GM23248 (cell line): Measurements from ENCODE around the gene MYO7B.

Experiments used
- EZH2 ChIP-seq: fragments of 200-600 bp; sonication (generic); IDR thresholded peaks from 2 replicates; pipeline ENCODE4 v1.6.1; 2018; ENCODE audit warnings: antibody characterized with exemption, mild to moderate bottlenecking; ENCODE audit not compliant: insufficient read depth, poor library complexity, severe bottlenecking
- EZH2phosphoT487 ChIP-seq: fragments of 200-600 bp; sonication (generic); IDR thresholded peaks from 2 replicates; pipeline ENCODE4 v1.6.1; 2018; ENCODE audit warnings: antibody characterized with exemption, moderate library complexity, mild to moderate bottlenecking, low read depth; ENCODE audit not compliant: insufficient read depth

DNA sequence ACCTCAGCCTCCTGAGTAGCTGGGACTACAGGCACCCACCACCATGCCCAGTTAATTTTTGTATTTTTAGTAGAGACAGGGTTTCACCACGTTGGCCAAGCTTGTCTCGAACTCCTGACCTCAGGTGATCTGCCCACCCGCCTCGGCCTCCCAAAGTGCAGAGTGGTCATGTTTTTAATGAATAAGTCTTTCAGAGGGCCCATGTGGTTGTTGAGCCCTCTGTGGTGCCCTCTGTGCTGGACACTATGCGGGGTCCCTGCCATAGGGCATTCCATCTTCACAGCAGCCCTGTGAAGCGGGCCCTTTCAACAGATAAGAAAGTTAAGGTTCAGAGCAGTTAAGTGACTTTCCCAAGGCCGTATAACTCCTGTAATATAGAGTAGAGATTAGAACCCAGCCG, 25.9 kb downstream of the MYO7B start:
- TF ChIP-seq EZH2, result no peak
- no peak for TF ChIP-seq EZH2phosphoT487
